GM19395 (cell line): ENCODE measurements around the gene ATF2.

ENCODE experiments used
- ATAC-seq: cut with Tn5 transposase; IDR thresholded peaks from one replicate; pipeline ENCODE4 v1.9.1; 2021; ENCODE audit warnings: mild to moderate bottlenecking, moderate library complexity; ENCODE audit not compliant: unreplicated experiment

ATF2 gene, protein sequence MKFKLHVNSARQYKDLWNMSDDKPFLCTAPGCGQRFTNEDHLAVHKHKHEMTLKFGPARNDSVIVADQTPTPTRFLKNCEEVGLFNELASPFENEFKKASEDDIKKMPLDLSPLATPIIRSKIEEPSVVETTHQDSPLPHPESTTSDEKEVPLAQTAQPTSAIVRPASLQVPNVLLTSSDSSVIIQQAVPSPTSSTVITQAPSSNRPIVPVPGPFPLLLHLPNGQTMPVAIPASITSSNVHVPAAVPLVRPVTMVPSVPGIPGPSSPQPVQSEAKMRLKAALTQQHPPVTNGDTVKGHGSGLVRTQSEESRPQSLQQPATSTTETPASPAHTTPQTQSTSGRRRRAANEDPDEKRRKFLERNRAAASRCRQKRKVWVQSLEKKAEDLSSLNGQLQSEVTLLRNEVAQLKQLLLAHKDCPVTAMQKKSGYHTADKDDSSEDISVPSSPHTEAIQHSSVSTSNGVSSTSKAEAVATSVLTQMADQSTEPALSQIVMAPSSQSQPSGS

DNA sequence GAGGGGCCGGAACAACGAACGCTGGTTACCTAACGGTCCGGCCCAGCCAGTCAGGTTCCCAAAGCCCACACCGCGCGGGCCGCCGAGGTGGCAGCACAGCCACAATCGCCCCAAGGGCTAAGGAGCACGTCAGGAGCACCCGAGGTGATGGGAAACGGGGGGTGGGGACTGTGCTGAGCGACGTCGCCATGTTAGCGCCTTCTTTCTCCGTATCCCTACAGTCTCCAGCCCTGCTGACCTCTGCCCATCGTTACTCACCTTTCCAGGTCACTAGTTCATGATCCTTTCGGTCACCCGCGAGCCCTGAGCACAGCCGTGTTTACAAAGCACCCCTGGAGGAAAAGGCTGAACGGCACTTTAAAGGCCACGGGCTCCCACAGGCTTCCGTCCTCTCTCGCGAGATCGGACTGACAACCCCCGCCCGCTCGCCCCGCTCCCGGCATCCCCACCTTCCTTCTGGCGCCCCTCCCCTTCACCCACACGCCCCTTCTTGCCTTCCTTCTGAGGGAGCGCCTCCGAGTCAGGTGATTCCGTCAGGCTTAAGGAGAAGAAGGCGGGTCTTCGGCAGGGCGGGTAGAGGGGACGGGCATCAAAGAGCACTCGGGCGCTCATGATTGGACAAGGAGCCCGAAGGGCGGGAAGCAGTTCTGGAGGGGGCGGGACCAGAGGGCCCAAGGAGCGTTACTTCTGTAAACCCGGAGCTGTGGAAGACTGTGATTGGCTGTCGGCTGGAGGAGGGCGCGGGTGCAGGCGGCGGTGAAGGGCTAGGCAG, at the start of gene ATF2:
TSS of gene ATF2 (minus strand) at position 412 of the 772 bp plus-strand sequence. CDS start 31,760 bp downstream, outside the sequence.
- peak; percentile 96 for ATAC-seq

DNA sequence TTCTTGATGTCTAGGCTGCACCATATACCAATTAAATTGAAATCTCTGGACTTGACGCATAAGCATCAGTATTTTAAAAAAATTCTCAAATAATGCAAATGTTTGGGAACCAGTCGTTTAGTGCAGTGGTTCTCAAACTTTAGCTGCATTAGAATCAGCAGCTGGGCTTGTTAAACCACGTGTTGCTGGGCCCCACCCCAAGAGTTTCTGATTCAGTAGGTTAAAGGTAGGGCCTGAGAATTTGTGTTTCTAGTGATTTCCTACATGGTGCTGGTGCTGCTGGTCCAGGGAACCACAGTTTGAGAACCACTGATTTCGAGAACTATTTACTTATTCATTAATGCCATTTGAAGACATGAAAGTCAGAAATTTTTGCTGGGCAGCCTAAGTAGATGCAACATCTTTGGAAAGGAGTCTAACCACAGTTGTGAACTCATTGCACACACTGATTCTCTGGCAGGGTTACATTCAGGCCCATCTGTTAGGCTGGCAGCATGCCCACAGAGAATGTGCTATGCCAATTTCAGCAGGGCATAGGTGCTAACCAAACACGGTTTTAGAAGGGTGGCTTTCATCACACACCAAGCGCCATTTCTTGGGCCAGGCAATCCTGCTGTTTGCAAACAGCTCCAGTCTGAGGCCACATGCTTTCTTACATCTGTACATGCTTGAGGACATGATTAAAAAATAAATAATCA, 39.9 kb upstream of the ATF2 start:
- ATAC-seq: no peak

DNA sequence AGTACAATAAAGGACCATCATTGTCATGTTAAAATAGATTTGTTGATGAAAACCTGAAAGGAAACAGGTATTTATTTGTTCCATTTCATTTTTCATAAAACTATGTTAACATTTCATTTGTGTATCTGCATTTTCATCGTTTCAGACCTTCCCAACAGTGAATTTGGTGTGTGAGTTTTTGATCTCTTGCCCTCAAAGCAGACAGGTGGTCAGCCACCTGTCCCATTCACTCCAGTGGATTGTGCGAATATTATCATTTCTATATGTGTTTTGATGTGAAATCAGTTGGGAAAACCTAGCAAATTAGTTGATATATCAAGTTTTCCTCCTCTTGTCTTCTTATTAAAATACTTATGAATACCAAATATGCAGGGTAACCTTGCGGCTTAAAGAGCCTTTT, 38.9 kb upstream of the ATF2 start:
- no peak for ATAC-seq

DNA sequence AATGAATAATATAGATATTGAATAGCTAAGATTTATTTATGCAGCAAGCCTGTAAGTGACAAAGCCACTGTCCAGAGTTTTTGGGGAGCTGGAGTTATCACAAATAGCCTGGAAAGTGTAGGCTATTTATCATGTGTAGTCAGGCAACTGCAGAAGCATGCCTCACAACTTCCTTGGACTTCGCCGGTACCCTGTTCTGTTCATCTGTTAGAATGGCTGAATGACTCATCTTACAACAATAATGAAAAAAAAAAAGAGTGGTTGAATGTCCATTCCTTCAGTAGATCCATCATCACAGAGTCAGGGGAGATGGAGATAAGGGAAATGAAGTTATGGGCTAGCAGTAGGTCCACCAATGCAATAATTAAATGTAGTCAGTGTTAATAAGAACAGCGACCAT, 37.5 kb upstream of the ATF2 start:
- ATAC-seq: no peak

DNA sequence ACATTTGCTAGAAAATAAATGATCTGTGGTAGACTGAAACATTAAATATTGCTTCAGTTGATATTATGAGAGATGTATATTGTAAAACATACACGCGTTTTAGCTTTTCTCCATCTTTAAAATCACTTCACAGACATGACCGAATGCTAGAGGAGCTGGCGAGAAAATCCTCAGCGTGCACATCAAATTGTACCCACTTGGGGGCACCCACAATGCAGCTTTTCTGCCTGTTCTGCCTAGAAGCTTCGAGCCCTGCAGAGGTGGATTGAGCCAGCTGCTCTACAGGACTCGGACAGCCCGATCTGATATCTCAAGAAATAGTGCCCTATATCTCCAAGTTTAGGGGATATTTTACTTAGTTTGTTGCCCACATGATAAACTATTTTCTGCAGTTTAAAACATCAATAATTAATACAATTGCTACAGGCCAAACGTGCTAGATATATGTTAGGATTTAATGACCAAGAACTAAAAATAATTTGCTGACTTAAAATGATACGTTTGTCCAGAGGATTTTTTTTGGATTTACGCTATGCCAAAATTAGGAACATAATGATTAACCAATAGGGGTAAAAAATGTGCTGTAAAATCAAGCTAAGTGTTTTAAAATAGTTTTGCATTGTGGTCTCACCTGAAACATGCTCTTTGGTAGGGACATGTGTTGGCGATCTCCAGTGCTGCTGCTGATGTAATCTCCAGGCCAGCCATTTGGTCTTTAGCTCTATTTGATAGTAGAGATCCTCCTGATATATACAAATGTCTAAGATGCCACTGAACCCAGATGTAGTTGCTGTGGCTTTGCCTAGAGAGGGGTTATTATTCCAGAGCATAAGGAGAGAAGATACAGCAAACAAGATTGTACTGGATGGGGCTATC, 35.9 kb upstream of the ATF2 start:
- ATAC-seq: peak; percentile 91

GRCh38 chr2:175195012-175195411, 27.0 kb upstream of the ATF2 start:
- no peak for ATAC-seq

GRCh38 chr2:175188761-175189160, 20.8 kb upstream of the ATF2 start:
- ATAC-seq: no peak

DNA sequence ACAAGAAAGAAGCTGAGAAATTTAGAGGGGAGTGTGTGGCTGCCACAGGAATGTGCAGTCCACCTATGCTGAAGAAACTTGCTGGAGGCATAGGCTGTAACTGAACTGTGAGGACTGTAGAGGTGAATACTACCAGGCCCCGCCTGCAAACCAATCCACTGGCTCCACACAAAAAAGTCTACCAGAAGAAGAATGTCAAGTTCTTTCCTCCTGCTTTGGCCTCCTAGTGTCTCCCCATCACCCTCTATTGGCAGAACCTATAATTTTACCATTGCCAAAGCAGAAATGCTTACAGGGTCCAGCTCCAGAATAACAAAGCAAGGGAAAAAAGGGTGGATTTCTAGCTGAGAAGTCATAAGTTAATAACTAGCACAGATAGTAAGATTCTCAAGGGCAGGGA, 19.4 kb upstream of the ATF2 start:
- no peak for ATAC-seq

DNA sequence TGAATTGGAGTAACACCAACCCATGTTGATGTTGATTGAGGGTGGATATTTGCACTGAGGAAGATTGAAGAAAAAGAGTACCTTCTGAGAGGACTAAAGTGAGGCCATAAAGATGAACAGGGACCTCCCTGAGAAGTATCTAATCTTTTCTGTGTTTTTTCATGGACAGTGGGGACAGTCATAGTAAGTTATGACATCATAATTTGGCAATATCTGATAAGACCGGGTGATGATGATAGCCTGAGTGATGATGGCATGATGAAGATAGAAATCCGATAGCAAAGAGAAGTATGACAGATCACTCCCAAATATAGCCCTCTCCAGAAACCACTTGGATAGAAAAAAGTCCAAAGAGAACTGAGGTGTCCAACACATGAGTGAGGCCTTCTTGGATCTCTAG, 15.7 kb upstream of the ATF2 start:
- no peak for ATAC-seq

- peak; percentile 2 for ATAC-seq
Observed at GRCh38 chr2:175181877-175182308, 13.9 kb upstream of the ATF2 start.

DNA sequence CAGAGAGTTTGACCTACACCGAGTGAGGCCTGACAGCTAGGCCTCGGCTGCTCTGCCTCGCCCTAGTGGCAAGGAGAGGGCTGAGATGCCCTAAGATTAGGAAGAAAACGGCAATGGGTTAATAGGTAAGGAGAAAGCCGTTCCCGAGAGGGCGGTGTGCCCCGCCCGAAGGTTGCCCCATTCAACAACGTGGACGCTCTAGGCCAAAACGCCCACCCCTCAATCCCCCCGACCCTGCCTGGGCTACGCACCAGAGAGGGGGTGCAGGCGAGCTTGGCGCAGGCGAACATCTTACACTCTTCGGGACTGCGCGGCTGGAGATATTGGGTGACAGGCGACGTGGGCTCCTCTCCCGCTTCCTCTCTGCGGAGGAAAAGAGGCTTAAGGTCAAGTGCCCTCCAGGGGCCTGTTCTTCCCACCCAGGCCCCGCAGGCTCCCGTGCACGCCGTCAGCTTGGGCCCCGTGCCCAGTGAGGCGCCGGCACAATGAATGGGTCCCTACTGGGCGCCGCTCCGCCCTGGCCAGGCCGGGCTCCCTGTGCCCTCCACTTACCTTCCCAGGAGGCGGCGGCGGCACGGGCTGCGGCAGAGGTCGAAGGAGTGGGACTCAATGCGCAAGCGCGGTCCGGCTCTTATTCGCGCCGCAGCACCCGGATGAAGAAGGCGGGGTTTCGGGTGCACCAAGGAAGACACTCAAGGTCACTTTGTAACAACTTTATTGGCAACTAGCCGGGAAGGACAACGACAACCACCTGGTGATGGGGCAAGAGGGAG, 13.3 kb upstream of the ATF2 start, which contains the start of gene ATP5MC3:
TSS of gene ATP5MC3 (minus strand) at position 607 of the 773 bp plus-strand sequence. CDS start at position 290, 317 bp downstream.
- ATAC-seq: peak; percentile 94

DNA sequence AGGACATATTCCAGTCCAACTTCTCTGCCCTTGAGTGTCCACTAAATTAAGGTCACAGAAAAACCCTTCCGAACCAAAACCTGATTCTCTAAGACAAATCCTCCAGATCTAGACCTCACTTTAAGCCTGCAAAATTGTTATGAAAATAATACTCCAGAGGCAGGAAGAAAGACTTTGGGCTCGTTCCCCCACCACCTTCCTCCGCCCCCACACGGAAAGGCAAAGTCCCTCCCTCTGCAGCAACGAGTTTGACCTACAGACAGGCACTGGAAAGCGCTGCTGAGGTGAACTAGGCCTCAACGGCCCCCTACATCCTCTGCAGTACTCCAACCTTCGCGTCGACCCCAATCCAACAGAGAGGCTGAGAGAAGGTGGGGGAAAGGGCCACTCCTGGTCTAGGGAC, 12.7 kb upstream of the ATF2 start:
- ATAC-seq: peak; percentile 65

DNA sequence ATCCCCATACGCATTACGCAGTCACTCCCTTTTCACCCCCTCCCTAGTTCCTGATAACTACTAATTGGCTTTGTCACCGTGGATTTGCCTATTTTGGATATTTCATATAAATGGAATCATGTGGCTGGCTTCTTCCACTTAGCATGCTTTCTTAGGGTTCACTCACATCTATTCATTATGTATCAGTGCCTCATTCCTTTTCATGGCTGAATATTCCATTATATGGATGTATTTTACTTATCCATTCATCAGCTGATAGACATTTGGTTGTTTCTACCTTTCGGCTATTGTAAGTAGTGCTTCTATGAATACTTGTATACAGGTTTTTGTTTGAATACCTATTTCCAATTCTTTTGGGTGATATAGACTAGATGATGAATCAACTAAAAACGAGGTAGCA, 8.6 kb upstream of the ATF2 start:
- ATAC-seq: no peak

GRCh38 chr2:175175896-175176295, 7.9 kb upstream of the ATF2 start:
- no peak for ATAC-seq

DNA sequence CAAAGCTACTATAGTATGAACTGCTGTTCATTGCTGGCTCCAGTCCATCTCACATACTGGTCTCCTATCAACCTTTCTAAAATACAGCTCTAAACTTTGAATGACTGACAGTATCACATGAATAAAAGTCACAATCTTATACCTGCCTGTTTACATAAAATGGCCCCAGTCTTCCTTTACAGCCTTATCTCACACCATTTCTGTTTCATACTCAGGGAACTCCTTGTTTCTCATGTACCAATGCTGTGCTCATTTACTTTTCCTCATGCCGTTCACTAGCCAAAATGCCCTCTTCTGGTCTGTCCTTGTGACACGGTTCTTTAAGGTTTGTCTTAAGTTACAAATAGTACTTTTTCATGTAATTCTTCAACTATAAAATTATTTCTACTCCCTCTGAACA, 7.3 kb upstream of the ATF2 start:
- no peak for ATAC-seq

DNA sequence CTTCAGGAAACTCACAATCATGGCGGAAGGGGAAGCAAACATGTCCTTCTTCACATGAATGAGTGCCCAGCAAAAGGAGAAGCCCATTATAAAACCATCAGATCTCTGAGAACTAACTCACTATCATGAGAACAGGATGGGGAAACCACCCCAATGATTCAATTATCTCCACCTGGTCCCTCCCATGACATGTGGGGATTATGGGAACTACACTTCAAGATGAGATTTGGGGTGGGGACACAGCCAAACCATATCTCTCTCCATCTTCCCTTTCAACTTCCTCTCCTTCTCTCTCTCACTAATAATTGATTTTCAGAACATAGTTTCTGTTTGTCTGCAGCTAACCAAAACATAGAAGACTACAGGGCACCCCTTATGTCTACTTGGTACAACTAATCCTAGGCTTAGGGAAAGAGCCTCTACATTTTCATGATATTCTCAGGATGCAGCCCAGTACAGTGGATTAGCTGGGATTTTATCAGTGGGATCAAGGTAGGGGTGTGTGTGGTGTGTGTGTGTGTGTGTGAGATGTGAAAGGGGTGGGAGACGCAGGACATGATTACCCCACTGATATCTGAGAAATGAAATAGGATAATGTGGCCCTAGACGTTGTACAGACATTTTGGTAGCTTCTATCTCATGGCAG, 2.8 kb upstream of the ATF2 start:
- no peak for ATAC-seq

- no peak for ATAC-seq
Observed at GRCh38 chr2:175169191-175169590, 1.2 kb upstream of the ATF2 start.

- peak; percentile 42 for ATAC-seq
Observed at GRCh38 chr2:175168564-175168945, 552 bp upstream of the ATF2 start.
